ENCODE data around the gene GNA14. TPM values are rescaled to one million over a fixed set of nuclear protein-coding genes. Genes with fewer than 3 reads are reported as not detected.
A peak's percentile ranks its signal among the peaks of the same experiment; 100 is the strongest.

Gene GNA14
- total RNA-seq, 1 experiment from 2014 or later = 0.37 TPM

- Histone ChIP-seq H3K23ac (ENCODE audit: insufficient read length, low read depth, low read length) (no peak overlapping the region), H3K18ac (ENCODE audit: insufficient read length, low read depth, low read length) (no peak overlapping the region), H4K91ac (ENCODE audit: insufficient read length, low read depth, low read length) (no peak overlapping the region), H4K5ac (ENCODE audit: insufficient read length, low read depth, low read length) (no peak overlapping the region), H4K20me1 (ENCODE audit: control insufficient read depth, insufficient read depth, insufficient read length) (no peaks in the 10 kb centered on the region), H3K14ac (ENCODE audit: insufficient read depth, low read length) (no peak overlapping the region), H3T11ph (ENCODE audit: low read length) (no peak overlapping the region), H4K8ac (replicated peaks; ENCODE audit: insufficient read length, low read depth, low read length) (no peak overlapping the region), H2BK20ac (ENCODE audit: low read depth, low read length, poor library complexity, severe bottlenecking) (no peak overlapping the region), H3K23me2 (ENCODE audit: insufficient read length, low read depth, low read length, poor library complexity, severe bottlenecking) (no peaks in the 10 kb centered on the region), H3K4me2 (ENCODE audit: insufficient read depth, insufficient read length, low read length) (no peak overlapping the region), H3K4me1 (ENCODE audit: insufficient read depth, low read length) (no peaks in the 10 kb centered on the region), H2BK120ac (ENCODE audit: low read depth, low read length, poor library complexity, severe bottlenecking) (no peak overlapping the region), H2BK15ac (ENCODE audit: low read depth, low read length) (no peak overlapping the region), H2AK5ac (ENCODE audit: insufficient read length, low read length) (no peak overlapping the region), H3K9ac (ENCODE audit: extremely low read depth, insufficient read length, low read length) (no peak overlapping the region), H2BK12ac (ENCODE audit: insufficient read length, low read depth, low read length) (no peak overlapping the region), H3K9me3 (ENCODE audit: control insufficient read depth, low read depth, low read length) (no peaks in the 10 kb centered on the region), H3K27ac (ENCODE audit: insufficient read length, low read depth, low read length) (no peak overlapping the region), H3K79me2 (ENCODE audit: insufficient read depth, low read length) (no peaks in the 10 kb centered on the region; the same call in 1 of the 2 replicates), H3K27me3 (ENCODE audit: insufficient read depth, low read length) (no peaks in the 10 kb centered on the region), H3K79me1 (ENCODE audit: insufficient read depth, low read depth, low read length, poor library complexity, severe bottlenecking) (no peaks in the 10 kb centered on the region), H2BK5ac (ENCODE audit: insufficient read length, low read length) (no peak overlapping the region), H2AFZ (ENCODE audit: low read length) (no peak overlapping the region), H3K4ac (ENCODE audit: low read depth, low read length) (no peak overlapping the region), H3K56ac (ENCODE audit: insufficient read length, low read depth, low read length) (no peak overlapping the region)
- Mint-ChIP-seq H3K27me3 (ENCODE audit: low read depth) (no peaks in the 10 kb centered on the region), H3K4me1 (peaks cover 0 to 4% of the 10 kb centered on the region in 2 experiments; a peak in 2 of 4 replicates), H3K9me3 (peaks cover 18 to 21% of the 10 kb centered on the region in 2 experiments; a peak in 4 of 5 replicates), H3K36me3 (ENCODE audit: insufficient read depth in 1 of 3, low read depth in 3 of 3) (peaks cover 6 to 15% (median 11%) of the 10 kb centered on the region in 3 experiments; a peak in 6 of 7 replicates), H3K4me3 (no peak overlapping the region), H3K27ac (no peak overlapping the region)
- DNase-seq = peak; percentile 36
- WGBS (ENCODE audit: extremely low coverage, insufficient read length, low lambda C conversion rate) = no CpG with 5 or more reads among the region's 1 CpG
- TF ChIP-seq CTCF (conservative IDR thresholded peaks at IDR 0.05) = peak; percentile 73
Observed at GRCh38 chr9:77488439-77489126, 159.5 kb downstream of the GNA14 start.
